Keratinocyte (primary cell): ENCODE data around the gene COPS8. TPM values are rescaled to one million over a fixed set of nuclear protein-coding genes. Genes with fewer than 3 reads are reported as not detected.

ENCODE experiments used
- DNase-seq: peaks from one replicate; pipeline ENCODE4 v3.0.0-alpha.2; 2011; ENCODE audit warnings: low read depth, missing footprints, low spot score
- FAIRE-seq: peaks from 2 replicates; lab custom pipeline; 2011; peaks lifted over from hg19 to GRCh38; lab: Jason Lieb, UNC
- H2AFZ ChIP-seq: 2 replicates; pipeline ENCODE4 v1.6.0; 2012; ENCODE audit warnings: low read length, control low read depth, inconsistent platforms; ENCODE audit not compliant: control insufficient read depth
- H3K27ac ChIP-seq: 2 replicates; pipeline ENCODE4 v1.5.1; 2011; ENCODE audit warnings: low read length; ENCODE audit not compliant: control insufficient read depth, insufficient read depth
- H3K27me3 ChIP-seq: 3 replicates; pipeline ENCODE4 v1.6.0; 2011; ENCODE audit warnings: low read length; ENCODE audit not compliant: control insufficient read depth, insufficient read depth; ENCODE audit errors: extremely low read depth
- H3K36me3 ChIP-seq, 2 experiments: 2 replicates in 1 of 2; 3 replicates in 1 of 2; pipeline ENCODE4 v1.5.1; 2011; ENCODE audit warnings: low read length in 2 of 2, mild to moderate bottlenecking in 1 of 2; ENCODE audit not compliant: control insufficient read depth in 2 of 2, insufficient read depth in 2 of 2; ENCODE audit errors: extremely low read depth in 1 of 2
- H3K4me1 ChIP-seq: 3 replicates; pipeline ENCODE4 v1.5.1; 2011; ENCODE audit warnings: low read length; ENCODE audit not compliant: control insufficient read depth, insufficient read depth; ENCODE audit errors: extremely low read depth
- H3K4me2 ChIP-seq: 3 replicates; pipeline ENCODE4 v1.6.0; 2011; ENCODE audit warnings: low read depth, low read length; ENCODE audit not compliant: control insufficient read depth, insufficient read depth; ENCODE audit errors: extremely low read depth
- H3K4me3 ChIP-seq, 3 experiments: fragments of 200-600 bp in 1 of 3; sonication (generic) in 1 of 3; 2 replicates in 2 of 3; 3 replicates in 1 of 3; pipeline ENCODE4 v1.5.1; 2011 to 2016; ENCODE audit warnings: low read length in 3 of 3, mild to moderate bottlenecking in 3 of 3, control low read depth in 2 of 3, inconsistent platforms in 1 of 3, low read depth in 1 of 3, mixed read lengths in 1 of 3, mixed run types in 1 of 3, moderate library complexity in 1 of 3; ENCODE audit not compliant: control insufficient read depth in 2 of 3, insufficient read depth in 2 of 3; ENCODE audit errors: extremely low read depth in 1 of 3
- H3K79me2 ChIP-seq: 2 replicates; pipeline ENCODE4 v1.6.0; 2012; ENCODE audit warnings: low read length; ENCODE audit not compliant: control insufficient read depth, insufficient read depth
- H3K9ac ChIP-seq: 3 replicates; pipeline ENCODE4 v1.6.0; 2011; ENCODE audit warnings: low read length; ENCODE audit not compliant: control insufficient read depth, insufficient read depth; ENCODE audit errors: extremely low read depth
- H3K9me1 ChIP-seq: 3 replicates; pipeline ENCODE4 v1.6.0; 2011; ENCODE audit warnings: low read length; ENCODE audit not compliant: control insufficient read depth, insufficient read depth; ENCODE audit errors: extremely low read depth
- H3K9me3 ChIP-seq: 2 replicates; pipeline ENCODE4 v1.5.1; 2012; ENCODE audit warnings: low read depth, low read length; ENCODE audit not compliant: control insufficient read depth
- H4K20me1 ChIP-seq: 3 replicates; pipeline ENCODE4 v1.6.0; 2011; ENCODE audit warnings: low read length; ENCODE audit not compliant: control insufficient read depth, insufficient read depth; ENCODE audit errors: extremely low read depth
- EZH2 ChIP-seq: IDR thresholded peaks from one replicate; pipeline ENCODE4 v1.6.1; 2012; ENCODE audit warnings: inconsistent platforms, mild to moderate bottlenecking, low read length, moderate library complexity
- dilution Hi-C: fragments of 300-500 bp; cut with MboI; formaldehyde crosslinking; loops from one replicate; pipeline ENCODE4 v1.7.0; 2020; ENCODE audit warnings: low sequenced_read_pairs; ENCODE audit not compliant: extremely low pct_ligation_motif_present
- polyA plus RNA-seq, 5 experiments: library from polyadenylated mRNA; depleted of rRNA in 3 of 5; stranded (reverse) in 3 of 5; stranded (forward) in 1 of 5; unstranded in 1 of 5; fragments of >200 nt; gene quantifications; 1 replicate in 1 of 5; 2 replicates in 3 of 5; 3 replicates in 1 of 5; pipeline versions ENCODE4 v1.2.1 to v1.2.3, GENCODE V29; 2011 to 2012; ENCODE audit warnings: missing spikeins in 2 of 5, low read depth in 1 of 5, low replicate concordance in 1 of 5
- TF ChIP-seq, protein P1 (sequence below), 3 experiments: IDR thresholded peaks in 1 of 3; conservative IDR thresholded peaks in 1 of 3; optimal IDR thresholded peaks in 1 of 3; 2 replicates in 2 of 3; 3 replicates in 1 of 3; pipeline versions ENCODE3 to v1.5.1; 2011; ENCODE audit warnings: low read length in 3 of 3, mild to moderate bottlenecking in 3 of 3, moderate library complexity in 2 of 3, control low read depth in 1 of 3, inconsistent platforms in 1 of 3; ENCODE audit not compliant: insufficient read depth in 2 of 3; ENCODE audit errors: extremely low read depth in 1 of 3

Gene COPS8
- polyA plus RNA-seq, 1 donor (not counting 4 experiments of a cell fraction or from before 2014, with no cell fraction given), result 136 TPM

- no peaks in the 10 kb centered on the region for H3K36me3 ChIP-seq
Observed at GRCh38 chr2:237137626-237138323, 52.1 kb downstream of the COPS8 start.

DNA sequence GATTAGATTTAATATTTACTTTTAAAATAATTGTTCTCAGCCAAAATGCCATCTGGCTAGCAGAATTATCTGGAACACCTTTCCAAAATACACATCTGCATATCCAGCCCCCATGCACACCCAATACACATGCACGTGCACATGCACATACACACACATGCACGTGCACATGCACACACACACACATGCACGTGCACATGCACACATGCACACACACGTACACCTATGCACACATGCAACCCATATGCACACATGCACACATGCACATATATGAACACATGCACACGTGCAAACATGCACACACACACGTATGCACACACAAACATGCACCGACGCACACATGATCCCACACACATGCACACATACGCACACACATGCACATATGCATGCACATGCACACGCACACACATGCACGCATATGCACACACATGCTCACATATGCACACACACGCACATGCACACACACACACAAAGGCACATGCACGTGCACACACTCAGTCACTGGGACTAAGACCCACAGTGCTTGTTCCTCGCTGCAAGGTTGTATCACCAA is 53.5 kb downstream of the COPS8 start:
- FAIRE-seq, result no peak
- Histone ChIP-seq H2AFZ (no peak overlapping the region), H3K79me2 (no peaks in the 10 kb centered on the region), H3K9ac (no peak overlapping the region), H4K20me1 (no peaks in the 10 kb centered on the region), H3K36me3 (no peaks in the 10 kb centered on the region), H3K4me1 (peaks cover 3% of the 10 kb centered on the region), H3K27ac (no peak overlapping the region), H3K27me3 (no peaks in the 10 kb centered on the region), H3K9me1 (no peaks in the 10 kb centered on the region), H3K4me3 (no peak overlapping the region), H3K9me3 (no peaks in the 10 kb centered on the region), H3K4me2 (no peak overlapping the region)
- TF ChIP-seq, protein P1, sequence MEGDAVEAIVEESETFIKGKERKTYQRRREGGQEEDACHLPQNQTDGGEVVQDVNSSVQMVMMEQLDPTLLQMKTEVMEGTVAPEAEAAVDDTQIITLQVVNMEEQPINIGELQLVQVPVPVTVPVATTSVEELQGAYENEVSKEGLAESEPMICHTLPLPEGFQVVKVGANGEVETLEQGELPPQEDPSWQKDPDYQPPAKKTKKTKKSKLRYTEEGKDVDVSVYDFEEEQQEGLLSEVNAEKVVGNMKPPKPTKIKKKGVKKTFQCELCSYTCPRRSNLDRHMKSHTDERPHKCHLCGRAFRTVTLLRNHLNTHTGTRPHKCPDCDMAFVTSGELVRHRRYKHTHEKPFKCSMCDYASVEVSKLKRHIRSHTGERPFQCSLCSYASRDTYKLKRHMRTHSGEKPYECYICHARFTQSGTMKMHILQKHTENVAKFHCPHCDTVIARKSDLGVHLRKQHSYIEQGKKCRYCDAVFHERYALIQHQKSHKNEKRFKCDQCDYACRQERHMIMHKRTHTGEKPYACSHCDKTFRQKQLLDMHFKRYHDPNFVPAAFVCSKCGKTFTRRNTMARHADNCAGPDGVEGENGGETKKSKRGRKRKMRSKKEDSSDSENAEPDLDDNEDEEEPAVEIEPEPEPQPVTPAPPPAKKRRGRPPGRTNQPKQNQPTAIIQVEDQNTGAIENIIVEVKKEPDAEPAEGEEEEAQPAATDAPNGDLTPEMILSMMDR (optimal IDR thresholded peaks at IDR 0.05 in 1 of 3, IDR thresholded peaks at IDR 0.05 in 1 of 3, conservative IDR thresholded peaks at IDR 0.05 in 1 of 3; ENCODE audit: extremely low read depth in 1 of 3, insufficient read depth in 2 of 3, low read length in 3 of 3), result no peak
- TF ChIP-seq EZH2, result no peak
- dilution Hi-C loops, result no loop called here
- DNase-seq, result no peak

More at GRCh38 chr2:237137626-237138323, 52.1 kb downstream of the COPS8 start:
- H2AFZ ChIP-seq, result no peak overlapping the region
- FAIRE-seq (no peak), DNase-seq (no peak)
- H3K4me3 ChIP-seq, result no peak overlapping the region
- H3K4me2 ChIP-seq, result no peak overlapping the region
- dilution Hi-C loops, result no loop called here
- no peaks in the 10 kb centered on the region for H4K20me1 ChIP-seq
- H3K27me3 ChIP-seq, result no peaks in the 10 kb centered on the region
- H3K4me1 ChIP-seq, result peaks cover 3% of the 10 kb centered on the region
- no peaks in the 10 kb centered on the region for H3K79me2 ChIP-seq
- no peak overlapping the region for H3K27ac ChIP-seq
- H3K9me3 ChIP-seq, result no peaks in the 10 kb centered on the region
- no peak overlapping the region for H3K9ac ChIP-seq
- H3K9me1 ChIP-seq, result no peaks in the 10 kb centered on the region
- no peak for TF ChIP-seq EZH2
- TF ChIP-seq, protein P1 (optimal IDR thresholded peaks at IDR 0.05 in 1 of 3, IDR thresholded peaks at IDR 0.05 in 1 of 3, conservative IDR thresholded peaks at IDR 0.05 in 1 of 3; ENCODE audit: extremely low read depth in 1 of 3, insufficient read depth in 2 of 3, low read length in 3 of 3), result no peak
